Measurements from ENCODE around the gene BCL6.
"Not testable (repeated sequence)": the region's sequence is repeated elsewhere in the genome, so short reads cannot be mapped to it uniquely, and the experiment has no call there.

Gene BCL6

GRCh38 chr3:187696021-187696420 lies 49.2 kb downstream of the BCL6 start:
- H3K9me3 ChIP-seq (ENCODE audit: control insufficient read depth, low read length): no peaks in the 10 kb centered on the region
- H3K27me3 ChIP-seq (ENCODE audit: control insufficient read depth, insufficient read depth, low read length, poor library complexity, severe bottlenecking): no peaks in the 10 kb centered on the region
- H3K4me3 ChIP-seq (ENCODE audit: insufficient read depth, low read depth, low read length): no peak overlapping the region
- WGBS, 2 experiments: 58 to 61% methylated on average over 3 to 4 of the region's 4 CpGs
- no peaks in the 10 kb centered on the region for H3K4me1 ChIP-seq (ENCODE audit: control insufficient read depth, insufficient read depth, low read length)
- no peaks in the 10 kb centered on the region for H3K36me3 ChIP-seq (ENCODE audit: control insufficient read depth, insufficient read depth, low read length)
- H3K27ac ChIP-seq (ENCODE audit: insufficient read depth, low read depth, low read length, poor library complexity, severe bottlenecking): no peak overlapping the region

GRCh38 chr3:187695449-187695848 lies 49.8 kb downstream of the BCL6 start:
- Histone ChIP-seq H3K27me3 (ENCODE audit: control insufficient read depth, insufficient read depth, low read length, poor library complexity, severe bottlenecking) (no peaks in the 10 kb centered on the region), H3K4me3 (ENCODE audit: insufficient read depth, low read depth, low read length) (no peak overlapping the region), H3K4me1 (ENCODE audit: control insufficient read depth, insufficient read depth, low read length) (no peaks in the 10 kb centered on the region), H3K9me3 (ENCODE audit: control insufficient read depth, low read length) (no peaks in the 10 kb centered on the region), H3K27ac (ENCODE audit: insufficient read depth, low read depth, low read length, poor library complexity, severe bottlenecking) (no peak overlapping the region), H3K36me3 (ENCODE audit: control insufficient read depth, insufficient read depth, low read length) (no peaks in the 10 kb centered on the region)
- WGBS, 2 experiments: 93 to 96% methylated on average over 4 of the region's 4 CpGs

GRCh38 chr3:187694801-187695200 lies 50.5 kb downstream of the BCL6 start:
- no peaks in the 10 kb centered on the region for H3K36me3 ChIP-seq (ENCODE audit: control insufficient read depth, insufficient read depth, low read length)
- WGBS, 2 experiments: 82% methylated on average over 3 of the region's 3 CpGs
- H3K27ac ChIP-seq (ENCODE audit: insufficient read depth, low read depth, low read length, poor library complexity, severe bottlenecking): no peak overlapping the region

GRCh38 chr3:187693431-187693830 lies 51.8 kb downstream of the BCL6 start:
- H3K27me3 ChIP-seq (ENCODE audit: control insufficient read depth, insufficient read depth, low read length, poor library complexity, severe bottlenecking): no peaks in the 10 kb centered on the region
- H3K4me3 ChIP-seq (ENCODE audit: insufficient read depth, low read depth, low read length): no peak overlapping the region
- no peaks in the 10 kb centered on the region for H3K9me3 ChIP-seq (ENCODE audit: control insufficient read depth, low read length)
- H3K4me1 ChIP-seq (ENCODE audit: control insufficient read depth, insufficient read depth, low read length): no peaks in the 10 kb centered on the region
- no peak overlapping the region for H3K27ac ChIP-seq (ENCODE audit: insufficient read depth, low read depth, low read length, poor library complexity, severe bottlenecking)
- 92 to 98% methylated on average over 1 of the region's 1 CpG for WGBS, 2 experiments
- H3K36me3 ChIP-seq (ENCODE audit: control insufficient read depth, insufficient read depth, low read length): no peaks in the 10 kb centered on the region

More at GRCh38 chr3:187694801-187695200, 50.5 kb downstream of the BCL6 start:
- H3K27me3 ChIP-seq (ENCODE audit: control insufficient read depth, insufficient read depth, low read length, poor library complexity, severe bottlenecking): no peaks in the 10 kb centered on the region
- no peaks in the 10 kb centered on the region for H3K9me3 ChIP-seq (ENCODE audit: control insufficient read depth, low read length)
- no peak overlapping the region for H3K4me3 ChIP-seq (ENCODE audit: insufficient read depth, low read depth, low read length)
- no peaks in the 10 kb centered on the region for H3K4me1 ChIP-seq (ENCODE audit: control insufficient read depth, insufficient read depth, low read length)

- H3K9me3 ChIP-seq (ENCODE audit: control insufficient read depth, low read length): no peaks in the 10 kb centered on the region
- no peak overlapping the region for H3K4me3 ChIP-seq (ENCODE audit: insufficient read depth, low read depth, low read length)
- no peaks in the 10 kb centered on the region for H3K36me3 ChIP-seq (ENCODE audit: control insufficient read depth, insufficient read depth, low read length)
- H3K4me1 ChIP-seq (ENCODE audit: control insufficient read depth, insufficient read depth, low read length): no peaks in the 10 kb centered on the region
- no peaks in the 10 kb centered on the region for H3K27me3 ChIP-seq (ENCODE audit: control insufficient read depth, insufficient read depth, low read length, poor library complexity, severe bottlenecking)
- 93 to 94% methylated on average over 4 of the region's 4 CpGs for WGBS, 2 experiments
- no peak overlapping the region for H3K27ac ChIP-seq (ENCODE audit: insufficient read depth, low read depth, low read length, poor library complexity, severe bottlenecking)
These were observed 55.3 kb downstream of the BCL6 start for GRCh38 chr3:187689984-187690383.

GRCh38 chr3:187686621-187687273 lies 58.5 kb downstream of the BCL6 start:
- Histone ChIP-seq H3K27me3 (ENCODE audit: control insufficient read depth, insufficient read depth, low read length, poor library complexity, severe bottlenecking) (no peaks in the 10 kb centered on the region), H3K4me1 (ENCODE audit: control insufficient read depth, insufficient read depth, low read length) (no peaks in the 10 kb centered on the region), H3K4me3 (ENCODE audit: insufficient read depth, low read depth, low read length) (no peak overlapping the region), H3K27ac (ENCODE audit: insufficient read depth, low read depth, low read length, poor library complexity, severe bottlenecking) (no peak overlapping the region), H3K9me3 (ENCODE audit: control insufficient read depth, low read length) (no peaks in the 10 kb centered on the region), H3K36me3 (ENCODE audit: control insufficient read depth, insufficient read depth, low read length) (no peaks in the 10 kb centered on the region)
- WGBS, 2 experiments: 95 to 100% methylated on average over 4 of the region's 5 CpGs

GRCh38 chr3:187685948-187686347 lies 59.3 kb downstream of the BCL6 start:
- WGBS, 2 experiments: 93 to 96% methylated on average over 7 of the region's 7 CpGs
- Histone ChIP-seq H3K27ac (ENCODE audit: insufficient read depth, low read depth, low read length, poor library complexity, severe bottlenecking) (no peak overlapping the region), H3K27me3 (ENCODE audit: control insufficient read depth, insufficient read depth, low read length, poor library complexity, severe bottlenecking) (no peaks in the 10 kb centered on the region), H3K4me1 (ENCODE audit: control insufficient read depth, insufficient read depth, low read length) (no peaks in the 10 kb centered on the region), H3K9me3 (ENCODE audit: control insufficient read depth, low read length) (no peaks in the 10 kb centered on the region), H3K36me3 (ENCODE audit: control insufficient read depth, insufficient read depth, low read length) (no peaks in the 10 kb centered on the region), H3K4me3 (ENCODE audit: insufficient read depth, low read depth, low read length) (no peak overlapping the region)

GRCh38 chr3:187684880-187685279 lies 60.4 kb downstream of the BCL6 start:
- Histone ChIP-seq H3K27me3 (ENCODE audit: control insufficient read depth, insufficient read depth, low read length, poor library complexity, severe bottlenecking) (no peaks in the 10 kb centered on the region), H3K4me3 (ENCODE audit: insufficient read depth, low read depth, low read length) (no peak overlapping the region), H3K4me1 (ENCODE audit: control insufficient read depth, insufficient read depth, low read length) (no peaks in the 10 kb centered on the region), H3K27ac (ENCODE audit: insufficient read depth, low read depth, low read length, poor library complexity, severe bottlenecking) (no peak overlapping the region), H3K9me3 (ENCODE audit: control insufficient read depth, low read length) (no peaks in the 10 kb centered on the region), H3K36me3 (ENCODE audit: control insufficient read depth, insufficient read depth, low read length) (no peaks in the 10 kb centered on the region)
- WGBS, 2 experiments: 89 to 97% methylated on average over 1 to 2 of the region's 2 CpGs

- Histone ChIP-seq H3K4me1 (ENCODE audit: control insufficient read depth, insufficient read depth, low read length) (no peaks in the 10 kb centered on the region), H3K27ac (ENCODE audit: insufficient read depth, low read depth, low read length, poor library complexity, severe bottlenecking) (no peak overlapping the region), H3K27me3 (ENCODE audit: control insufficient read depth, insufficient read depth, low read length, poor library complexity, severe bottlenecking) (no peaks in the 10 kb centered on the region), H3K9me3 (ENCODE audit: control insufficient read depth, low read length) (no peaks in the 10 kb centered on the region), H3K36me3 (ENCODE audit: control insufficient read depth, insufficient read depth, low read length) (no peaks in the 10 kb centered on the region), H3K4me3 (ENCODE audit: insufficient read depth, low read depth, low read length) (no peak overlapping the region)
- 86 to 100% methylated on average over 1 of the region's 1 CpG for WGBS, 2 experiments
These were observed 60.8 kb downstream of the BCL6 start for GRCh38 chr3:187684444-187684843.

GRCh38 chr3:187681756-187682155 lies 63.5 kb downstream of the BCL6 start:
- H3K4me3 ChIP-seq (ENCODE audit: insufficient read depth, low read depth, low read length); H3K4me1 ChIP-seq (ENCODE audit: control insufficient read depth, insufficient read depth, low read length); H3K36me3 ChIP-seq (ENCODE audit: control insufficient read depth, insufficient read depth, low read length); H3K27ac ChIP-seq (ENCODE audit: insufficient read depth, low read depth, low read length, poor library complexity, severe bottlenecking); H3K9me3 ChIP-seq (ENCODE audit: control insufficient read depth, low read length); H3K27me3 ChIP-seq (ENCODE audit: control insufficient read depth, insufficient read depth, low read length, poor library complexity, severe bottlenecking): not testable (repeated sequence)
- 90 to 91% methylated on average over 11 of the region's 11 CpGs for WGBS, 2 experiments

Data from ectodermal cell (in vitro differentiated cells).